SK-N-SH (cell line): ENCODE measurements around the gene PFKL. TPM values are rescaled to one million over a fixed set of nuclear protein-coding genes. Genes with fewer than 3 reads are reported as not detected.
A peak's percentile ranks its signal among the peaks of the same experiment; 100 is the strongest.

ENCODE experiments used
- CTCF ChIA-PET: fragments of 300-600, 350-600 bp; formaldehyde crosslinking; extraction: SDS; loops from one replicate; lab custom pipeline; 2021; lab: Yijun Ruan, JAX
- POLR2A ChIA-PET: fragments of 350-600 bp; sonication (Branson Sonifier 250); formaldehyde crosslinking; extraction: SDS; loops from one replicate; lab custom pipeline; 2020; ENCODE audit warnings: antibody characterized with exemption, inconsistent platforms; lab: Yijun Ruan, JAX
- DNase-seq: peaks from one replicate; pipeline ENCODE4 v3.0.0; 2012
- H2AFZ ChIP-seq: fragments of 200-600 bp; sonication (generic); 2 replicates; pipeline ENCODE4 v1.8.1; 2016; ENCODE audit warnings: antibody characterized with exemption, mild to moderate bottlenecking, low read depth
- H3F3A ChIP-seq: fragments of 200-600 bp; sonication (generic); replicated peaks from 2 replicates; pipeline ENCODE3; 2016; ENCODE audit warnings: antibody characterized with exemption, mild to moderate bottlenecking; ENCODE audit not compliant: insufficient read depth
- H3K27ac ChIP-seq, 2 experiments: fragments of 200-500 bp in 1 of 2; fragments of 200-600 bp in 1 of 2; sonication (Bioruptor generic) in 1 of 2; sonication (generic), shearing (Covaris generic) in 1 of 2; 2 replicates each; pipeline versions ENCODE4 v1.5.1 to v1.6.1; 2014 to 2016; ENCODE audit warnings: low read depth in 2 of 2, inconsistent platforms in 1 of 2, low read length in 1 of 2, mild to moderate bottlenecking in 1 of 2, mixed read lengths in 1 of 2
- H3K27me3 ChIP-seq: fragments of 200-600 bp; sonication (generic), shearing (Covaris generic); 2 replicates; pipeline ENCODE4 v1.6.1; 2016; ENCODE audit warnings: mixed run types; ENCODE audit not compliant: insufficient read depth
- H3K36me3 ChIP-seq, 2 experiments: fragments of 200-500 bp in 1 of 2; fragments of 200-600 bp in 1 of 2; sonication (Bioruptor generic) in 1 of 2; sonication (generic) in 1 of 2; replicated peaks in 1 of 2; 2 replicates each; pipeline versions ENCODE3 to v1.5.1; 2014 to 2016; ENCODE audit warnings: low read length in 1 of 2, mild to moderate bottlenecking in 1 of 2; ENCODE audit not compliant: insufficient read depth in 2 of 2, control insufficient read depth in 1 of 2
- H3K4me1 ChIP-seq, 2 experiments: fragments of 200-500 bp in 1 of 2; fragments of 200-600 bp in 1 of 2; sonication (Bioruptor generic) in 1 of 2; sonication (generic), shearing (Covaris generic) in 1 of 2; 2 replicates each; pipeline versions ENCODE4 v1.5.1 to v1.6.1; 2014 to 2016; ENCODE audit warnings: low read depth in 1 of 2, low read length in 1 of 2, mixed run types in 1 of 2; ENCODE audit not compliant: insufficient read depth in 2 of 2, control insufficient read depth in 1 of 2
- H3K4me2 ChIP-seq: fragments of 200-600 bp; sonication (generic), shearing (Covaris generic); 2 replicates; pipeline ENCODE4 v1.6.1; 2017; ENCODE audit warnings: mixed run types
- H3K4me3 ChIP-seq, 2 experiments: fragments of 200-500 bp in 1 of 2; fragments of 200-600 bp in 1 of 2; sonication (Bioruptor generic) in 1 of 2; sonication (generic), shearing (Covaris generic) in 1 of 2; 2 replicates each; pipeline versions ENCODE4 v1.5.1 to v1.8.1; 2014 to 2016; ENCODE audit warnings: low read depth in 2 of 2, inconsistent platforms in 1 of 2, low read length in 1 of 2, mild to moderate bottlenecking in 1 of 2, mixed read lengths in 1 of 2, moderate library complexity in 1 of 2
- H3K79me2 ChIP-seq: fragments of 200-600 bp; sonication (generic); 2 replicates; pipeline ENCODE4 v1.8.1; 2017; ENCODE audit warnings: mild to moderate bottlenecking; ENCODE audit not compliant: insufficient read depth
- H3K9ac ChIP-seq: fragments of 200-600 bp; sonication (generic); 2 replicates; pipeline ENCODE4 v1.6.1; 2017; ENCODE audit warnings: mixed run types
- H3K9me2 ChIP-seq: fragments of 200-600 bp; sonication (generic); 2 replicates; pipeline ENCODE4 v1.6.1; 2017; ENCODE audit warnings: mixed run types
- H3K9me3 ChIP-seq: fragments of 200-600 bp; sonication (generic); 2 replicates; pipeline ENCODE4 v1.6.1; 2017; ENCODE audit warnings: mixed run types, mild to moderate bottlenecking, moderate library complexity
- H4K20me1 ChIP-seq: fragments of 200-600 bp; sonication (generic); 2 replicates; pipeline ENCODE4 v1.6.1; 2017; ENCODE audit warnings: mild to moderate bottlenecking, mixed run types; ENCODE audit not compliant: insufficient read depth
- FOSL2 ChIP-seq: IDR thresholded peaks from 2 replicates; pipeline ENCODE4 v1.4.0; 2012; ENCODE audit warnings: low read depth, mild to moderate bottlenecking, moderate library complexity, borderline replicate concordance
- JUND ChIP-seq: IDR thresholded peaks from 2 replicates; pipeline ENCODE4 v1.4.0; 2012
- RXRA ChIP-seq: IDR thresholded peaks from 2 replicates; pipeline ENCODE4 v1.4.0; 2012; ENCODE audit warnings: low read depth, mild to moderate bottlenecking, borderline replicate concordance
- SMC3 ChIP-seq: IDR thresholded peaks from 2 replicates; pipeline ENCODE4 v1.6.1; 2012; ENCODE audit warnings: low read depth, low read length, improper control_type of control experiment
- WGBS: methylation state at CpG from one replicate; pipeline ENCODE4 v1.1.6; 2017; ENCODE audit warnings: low lambda C conversion rate; 5-methylcytosine and 5-hydroxymethylcytosine counted together
- polyA plus RNA-seq, 3 experiments: library from polyadenylated mRNA; depleted of rRNA; stranded (reverse); fragments of >200 nt; gene quantifications; 2 replicates each; pipeline ENCODE4 v1.2.3, GENCODE V29; 2012
- TF ChIP-seq, protein P1 (sequence below): IDR thresholded peaks from 2 replicates; pipeline ENCODE4 v1.4.0; 2012; ENCODE audit warnings: low read depth, borderline replicate concordance
- TF ChIP-seq, protein P2 (sequence below): IDR thresholded peaks from 2 replicates; pipeline ENCODE4 v1.4.0; 2012; ENCODE audit warnings: low read depth

The PFKL gene
- polyA plus RNA-seq, 1 of the 3 experiments (the other 2 are of a cell fraction): 118 TPM

DNA sequence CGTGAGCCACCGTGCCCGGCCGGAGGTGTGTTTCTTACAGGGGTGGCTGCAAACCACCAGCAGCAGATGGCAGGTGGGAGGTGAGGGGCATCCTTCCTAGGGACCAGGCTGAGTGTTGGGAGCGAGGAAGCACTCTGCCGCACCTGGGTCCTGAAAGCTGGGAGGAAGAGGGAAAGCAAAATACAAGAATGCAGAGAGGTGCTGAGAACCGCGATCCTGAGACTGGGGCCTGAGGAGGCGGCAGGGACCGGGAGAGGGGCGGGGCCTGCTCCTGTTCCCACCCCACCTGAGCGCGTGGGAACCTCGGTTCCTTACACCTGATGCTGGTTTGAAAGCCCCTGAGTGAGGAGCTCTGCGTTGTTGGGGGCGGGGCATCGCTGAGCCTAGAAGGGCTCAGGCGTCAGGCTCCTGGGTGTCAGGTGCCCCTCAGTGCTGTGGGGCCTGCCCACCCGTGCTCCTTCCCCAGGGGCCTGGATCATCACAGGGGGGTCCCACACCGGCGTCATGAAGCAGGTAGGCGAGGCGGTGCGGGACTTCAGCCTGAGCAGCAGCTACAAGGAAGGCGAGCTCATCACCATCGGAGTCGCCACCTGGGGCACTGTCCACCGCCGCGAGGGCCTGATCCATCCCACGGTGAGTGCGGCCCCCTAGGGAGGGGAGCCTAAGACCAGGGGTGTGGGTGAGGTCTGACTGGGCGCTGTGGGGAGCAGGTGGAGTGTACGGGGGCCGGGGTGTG lies 69.0 kb downstream of the PFKL start:
- H3K27ac ChIP-seq: no peak overlapping the region
- peak; percentile 65 for DNase-seq
- no peaks in the 10 kb centered on the region for H3K9me3 ChIP-seq
- H3F3A ChIP-seq: no peaks in the 10 kb centered on the region
- ChIA-PET POLR2A (no interaction called here), CTCF (interaction anchor here (0.6 to 2.0 kb wide), 4 partner anchors 64 to 111 kb away, joined by 3 to 7 read pairs (median 4); no protein-coding TSS in a partner anchor)
- no peak for TF ChIP-seq SMC3
- TF ChIP-seq, protein P1, sequence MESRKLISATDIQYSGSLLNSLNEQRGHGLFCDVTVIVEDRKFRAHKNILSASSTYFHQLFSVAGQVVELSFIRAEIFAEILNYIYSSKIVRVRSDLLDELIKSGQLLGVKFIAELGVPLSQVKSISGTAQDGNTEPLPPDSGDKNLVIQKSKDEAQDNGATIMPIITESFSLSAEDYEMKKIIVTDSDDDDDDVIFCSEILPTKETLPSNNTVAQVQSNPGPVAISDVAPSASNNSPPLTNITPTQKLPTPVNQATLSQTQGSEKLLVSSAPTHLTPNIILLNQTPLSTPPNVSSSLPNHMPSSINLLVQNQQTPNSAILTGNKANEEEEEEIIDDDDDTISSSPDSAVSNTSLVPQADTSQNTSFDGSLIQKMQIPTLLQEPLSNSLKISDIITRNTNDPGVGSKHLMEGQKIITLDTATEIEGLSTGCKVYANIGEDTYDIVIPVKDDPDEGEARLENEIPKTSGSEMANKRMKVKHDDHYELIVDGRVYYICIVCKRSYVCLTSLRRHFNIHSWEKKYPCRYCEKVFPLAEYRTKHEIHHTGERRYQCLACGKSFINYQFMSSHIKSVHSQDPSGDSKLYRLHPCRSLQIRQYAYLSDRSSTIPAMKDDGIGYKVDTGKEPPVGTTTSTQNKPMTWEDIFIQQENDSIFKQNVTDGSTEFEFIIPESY: no peak
- no peak for TF ChIP-seq JUND
- no peaks in the 10 kb centered on the region for H3K79me2 ChIP-seq
- no peak overlapping the region for H3K4me3 ChIP-seq
- no peaks in the 10 kb centered on the region for H3K36me3 ChIP-seq
- no peaks in the 10 kb centered on the region for H4K20me1 ChIP-seq
- peaks cover 74% of the 10 kb centered on the region for H3K27me3 ChIP-seq
- no peak overlapping the region for H3K4me2 ChIP-seq
- peaks cover 0 to 7% of the 10 kb centered on the region in 2 experiments; a peak in 1 of 4 replicates for H3K4me1 ChIP-seq
- no peak overlapping the region for H3K9ac ChIP-seq
- H2AFZ ChIP-seq: no peak overlapping the region
- no peaks in the 10 kb centered on the region for H3K9me2 ChIP-seq
- 9% methylated on average over 27 of the region's 35 CpGs for WGBS

DNA sequence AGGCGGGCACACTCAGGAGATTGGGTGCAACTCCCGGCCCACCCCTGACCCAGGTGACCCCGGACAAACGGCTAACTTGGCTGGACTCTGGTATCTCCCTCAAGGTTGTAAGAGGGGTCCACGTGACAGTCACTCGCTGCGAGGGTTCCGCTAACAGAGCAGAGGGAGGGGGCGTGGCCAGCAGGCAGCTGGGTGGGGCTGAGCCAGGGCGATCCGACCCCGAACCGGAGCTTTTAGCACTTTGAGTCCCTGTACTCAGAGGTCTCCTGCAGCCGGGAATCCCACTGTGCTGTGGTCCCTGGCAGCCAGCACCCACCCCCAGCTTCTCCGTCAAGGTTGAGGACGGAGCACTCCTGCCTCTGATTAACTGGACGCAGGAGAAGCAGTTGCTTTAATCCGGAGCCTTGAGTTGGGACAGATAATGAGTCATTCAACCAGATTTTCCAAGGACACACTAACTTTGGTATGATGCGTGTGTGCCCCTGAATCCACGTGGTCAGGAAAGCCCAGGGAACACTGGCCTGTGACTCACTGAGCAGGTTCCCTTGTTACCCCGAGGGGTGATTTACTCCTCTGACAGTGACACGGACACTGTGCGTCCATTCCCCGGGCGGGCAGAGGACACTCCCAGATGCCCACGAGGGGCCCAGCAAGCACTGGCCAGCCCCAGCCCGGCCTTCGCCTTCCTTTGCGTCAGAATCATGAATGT lies 70.3 kb downstream of the PFKL start:
- ChIA-PET POLR2A (no interaction called here), CTCF (interaction anchor here (1.3 to 2.0 kb wide), 2 partner anchors 80 to 110 kb away, joined by 5 to 7 read pairs; no protein-coding TSS in a partner anchor)
- H3K27ac ChIP-seq: no peak overlapping the region
- peak; percentile 71 for DNase-seq
- H3K36me3 ChIP-seq: no peaks in the 10 kb centered on the region
- H3K9me3 ChIP-seq: no peaks in the 10 kb centered on the region
- H3K4me3 ChIP-seq: no peak overlapping the region
- H3K4me1 ChIP-seq: peaks cover 0 to 7% of the 10 kb centered on the region in 2 experiments; a peak in 1 of 4 replicates
- WGBS: 5% methylated on average over 8 of the region's 29 CpGs
- H4K20me1 ChIP-seq: no peaks in the 10 kb centered on the region
- H3K4me2 ChIP-seq: peak overlapping the region; percentile 37
- H3K9ac ChIP-seq: no peak overlapping the region
- H2AFZ ChIP-seq: no peak overlapping the region
- H3K9me2 ChIP-seq: no peaks in the 10 kb centered on the region
- no peaks in the 10 kb centered on the region for H3F3A ChIP-seq
- peaks cover 74% of the 10 kb centered on the region for H3K27me3 ChIP-seq
- H3K79me2 ChIP-seq: no peaks in the 10 kb centered on the region
- no peak for TF ChIP-seq RXRA
- TF ChIP-seq, protein P2, sequence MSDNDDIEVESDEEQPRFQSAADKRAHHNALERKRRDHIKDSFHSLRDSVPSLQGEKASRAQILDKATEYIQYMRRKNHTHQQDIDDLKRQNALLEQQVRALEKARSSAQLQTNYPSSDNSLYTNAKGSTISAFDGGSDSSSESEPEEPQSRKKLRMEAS: peak; percentile 14; the same call in 1 of the 2 replicates
- TF ChIP-seq FOSL2: peak; percentile 22; the same call in 1 of the 2 replicates
- TF ChIP-seq, all 33 proteins: peak for 2
